ENCODE measurements around the gene NXPE3.
"Not testable (repeated sequence)": the region's sequence is repeated elsewhere in the genome, so short reads cannot be mapped to it uniquely, and the experiment has no call there.

The NXPE3 gene

GRCh38 chr3:101779047-101779821 lies at the start of gene NXPE3:
Gene NXPE3, plus strand, starts transcription at chr3:101779211. Its CDS starts 6,386 bp downstream, at chr3:101785597.
- peak; percentile 96 for DNase-seq

GRCh38 chr3:101729586-101729985 lies 49.4 kb upstream of the NXPE3 start:
- no peak for DNase-seq

DNA sequence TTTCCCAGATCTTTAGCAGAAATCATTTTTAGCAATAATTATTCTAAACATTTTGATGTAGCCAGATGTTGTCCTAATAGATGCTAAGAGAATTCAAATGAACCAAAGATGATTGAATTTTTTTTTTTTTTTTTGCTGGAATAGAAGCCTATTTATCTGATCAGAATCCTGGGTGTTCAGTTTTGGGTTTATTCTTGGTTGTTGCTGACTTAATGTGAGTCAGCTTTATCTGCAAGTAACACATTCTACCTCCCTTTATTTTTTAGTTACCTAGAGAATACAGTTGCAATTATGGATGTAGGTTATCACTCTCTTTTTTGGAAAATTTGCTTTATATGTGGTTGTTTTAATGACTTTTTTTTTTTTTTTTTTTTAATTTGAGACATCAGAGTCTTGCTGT lies 48.2 kb upstream of the NXPE3 start:
- no peak for DNase-seq

DNA sequence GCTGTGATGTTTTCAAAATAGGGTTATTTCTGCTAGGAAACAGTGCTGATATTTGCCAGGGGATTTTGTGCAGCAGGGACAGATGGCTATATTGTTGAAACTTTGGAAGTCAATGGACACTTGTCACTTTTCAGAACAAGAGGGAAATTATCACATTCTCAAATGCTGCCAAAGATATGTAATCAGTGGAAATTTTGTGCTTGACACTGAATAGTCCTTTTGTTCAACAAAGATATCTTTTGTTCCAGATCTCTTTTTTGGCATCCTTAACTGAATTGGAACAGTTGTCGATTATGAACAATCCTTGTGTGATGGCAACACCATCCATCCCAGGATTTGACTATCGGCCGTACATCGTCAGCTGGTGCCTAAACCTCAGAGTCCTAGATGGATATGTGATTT lies 46.8 kb upstream of the NXPE3 start:
- no peak for DNase-seq

GRCh38 chr3:101735833-101736232 lies 43.2 kb upstream of the NXPE3 start:
- DNase-seq: no peak

DNA sequence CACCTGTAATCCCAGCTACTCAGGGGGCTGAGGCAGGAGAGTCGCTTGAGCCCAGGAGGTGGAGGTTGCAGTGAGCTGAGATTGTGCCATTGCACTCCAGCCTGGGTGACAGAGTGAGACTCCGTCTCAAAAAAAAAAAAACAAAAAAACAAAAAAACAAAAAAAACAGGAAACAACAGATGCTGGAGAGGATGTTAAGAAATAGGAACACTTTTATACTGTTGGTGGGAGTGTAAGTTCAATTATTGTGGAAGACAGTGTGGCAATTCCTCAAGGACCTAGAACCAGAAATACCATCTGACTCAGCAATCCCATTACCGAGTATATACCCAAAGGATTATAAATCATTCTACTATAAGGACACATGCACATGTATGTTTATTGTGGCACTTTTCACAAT lies 37.1 kb upstream of the NXPE3 start:
- not testable (repeated sequence) for DNase-seq

GRCh38 chr3:101744811-101745210 lies 34.2 kb upstream of the NXPE3 start:
- DNase-seq: no peak

DNA sequence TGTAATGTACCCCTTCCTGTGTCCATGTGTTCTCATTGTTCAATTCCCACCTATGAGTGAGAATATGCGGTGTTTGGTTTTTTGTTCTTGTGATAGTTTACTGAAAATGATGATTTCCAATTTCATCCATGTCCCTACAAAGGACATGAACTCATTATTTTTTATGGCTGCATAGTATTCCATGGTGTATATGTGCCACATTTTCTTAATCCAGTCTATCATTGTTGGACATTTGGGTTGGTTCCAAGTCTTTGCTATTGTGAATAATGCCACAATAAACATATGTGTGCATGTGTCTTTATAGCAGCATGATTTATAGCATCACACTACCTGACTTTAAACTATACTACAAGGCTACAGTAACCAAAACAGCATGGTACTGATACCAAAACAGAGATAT lies 33.1 kb upstream of the NXPE3 start:
- not testable (repeated sequence) for DNase-seq

- DNase-seq: not testable (repeated sequence)
Observed at GRCh38 chr3:101753386-101754113, 25.5 kb upstream of the NXPE3 start.

- no peak for DNase-seq
Observed at GRCh38 chr3:101758224-101758623, 20.8 kb upstream of the NXPE3 start.

DNA sequence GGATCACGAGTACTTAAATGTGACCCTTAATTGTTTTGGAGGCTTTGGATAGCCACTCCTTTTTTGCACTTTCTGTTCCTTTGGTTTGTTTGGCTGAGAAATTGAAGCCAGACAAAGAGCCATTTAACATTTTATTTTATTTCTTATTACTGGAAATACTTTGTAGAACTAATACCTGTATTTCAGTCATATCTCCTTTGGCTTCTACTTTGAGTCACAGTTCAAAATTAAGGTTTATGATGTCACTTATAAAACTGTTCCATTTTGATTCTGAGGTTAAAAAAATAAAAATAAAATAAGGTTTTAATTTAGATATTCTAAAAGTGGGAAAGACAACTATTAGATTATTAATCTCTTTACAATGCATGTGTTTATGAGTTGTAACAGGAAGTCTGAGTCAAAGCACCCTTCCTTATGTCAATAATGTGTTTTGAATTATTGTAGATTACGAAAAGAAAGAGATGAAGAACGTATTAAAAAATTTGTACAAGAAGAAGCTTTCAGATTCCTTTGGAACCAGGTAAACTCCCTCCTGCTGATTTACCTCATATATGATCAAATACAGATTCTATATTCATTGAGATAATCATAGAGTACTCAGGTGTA lies 16.9 kb upstream of the NXPE3 start:
- DNase-seq: no peak

GRCh38 chr3:101777745-101778281 lies 1.2 kb upstream of the NXPE3 start:
- DNase-seq: not testable (repeated sequence)

DNA sequence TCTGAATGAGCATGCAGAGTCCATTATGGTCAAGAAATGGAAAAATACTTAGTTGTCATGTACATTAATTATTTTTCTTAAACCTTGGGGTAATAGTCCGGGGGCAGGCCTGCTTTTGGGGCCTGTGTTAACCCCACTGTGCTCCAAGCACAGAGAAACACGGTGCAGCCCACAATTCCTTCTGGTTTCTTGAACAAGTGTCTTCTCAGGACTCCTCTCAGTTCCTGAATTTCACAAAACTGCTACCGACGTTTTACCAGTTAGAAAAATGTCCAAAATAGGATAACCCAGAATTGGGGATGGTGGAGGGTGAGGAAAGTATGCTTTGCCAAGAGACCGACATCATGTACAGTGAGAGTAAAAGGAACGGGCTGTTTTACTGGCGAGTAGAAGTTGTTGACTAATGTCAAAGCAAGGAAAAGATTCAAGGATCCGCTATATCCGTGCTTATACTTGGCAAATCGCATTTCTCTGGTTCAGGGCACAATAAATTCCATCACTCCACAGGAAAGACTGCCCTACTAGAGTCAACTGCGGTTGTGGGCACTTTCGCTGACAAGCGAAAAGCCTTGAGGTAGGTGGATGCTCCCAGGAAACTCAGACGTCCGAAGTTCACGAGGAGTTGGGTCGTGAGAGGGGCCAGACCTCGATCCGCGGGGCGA lies 495 bp upstream of the NXPE3 start:
- peak; percentile 22 for DNase-seq

- DNase-seq: no peak
Observed at GRCh38 chr3:101779822-101780381, 891 bp downstream of the NXPE3 start.

- DNase-seq: no peak
Observed at GRCh38 chr3:101780661-101781060, 1.6 kb downstream of the NXPE3 start.

- no peak for DNase-seq
Observed at GRCh38 chr3:101781166-101781565, 2.2 kb downstream of the NXPE3 start.

DNA sequence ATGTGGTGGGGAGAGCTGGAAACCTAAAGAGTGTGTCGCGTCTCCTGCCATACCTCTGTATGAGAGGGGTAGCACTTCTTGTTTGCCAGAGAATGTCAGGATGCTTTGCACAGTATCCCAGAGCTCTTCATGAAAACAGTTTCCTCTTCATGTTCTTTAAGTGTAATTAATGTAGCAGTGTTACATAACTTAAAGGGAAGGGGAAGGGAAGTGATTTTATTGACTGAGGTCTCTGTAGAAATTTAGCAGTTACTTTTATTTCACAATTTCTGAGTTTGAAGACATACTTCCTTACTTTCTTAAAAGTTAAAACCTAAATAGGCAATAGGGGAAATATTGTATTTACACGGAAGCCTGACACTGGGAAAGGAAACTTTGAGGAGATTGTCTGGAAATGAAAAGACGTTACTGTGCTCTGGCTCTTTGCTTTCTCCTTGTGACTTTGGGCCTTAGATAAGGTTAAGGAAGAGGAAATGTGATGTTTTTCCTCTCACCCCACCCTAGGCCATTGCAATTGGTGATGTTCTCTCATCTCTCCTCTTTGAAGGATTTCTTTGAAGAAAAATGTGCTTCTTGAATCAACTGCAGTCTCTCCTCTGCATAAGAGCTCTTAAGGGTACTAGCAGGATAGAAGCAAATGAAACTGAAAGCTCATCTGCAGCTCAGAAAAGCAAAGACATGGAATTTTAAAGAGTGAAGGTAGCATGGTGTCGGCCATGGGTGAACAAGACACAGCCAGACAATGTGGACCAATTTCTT lies 6.0 kb downstream of the NXPE3 start:
- peak; percentile 19 for DNase-seq

DNA sequence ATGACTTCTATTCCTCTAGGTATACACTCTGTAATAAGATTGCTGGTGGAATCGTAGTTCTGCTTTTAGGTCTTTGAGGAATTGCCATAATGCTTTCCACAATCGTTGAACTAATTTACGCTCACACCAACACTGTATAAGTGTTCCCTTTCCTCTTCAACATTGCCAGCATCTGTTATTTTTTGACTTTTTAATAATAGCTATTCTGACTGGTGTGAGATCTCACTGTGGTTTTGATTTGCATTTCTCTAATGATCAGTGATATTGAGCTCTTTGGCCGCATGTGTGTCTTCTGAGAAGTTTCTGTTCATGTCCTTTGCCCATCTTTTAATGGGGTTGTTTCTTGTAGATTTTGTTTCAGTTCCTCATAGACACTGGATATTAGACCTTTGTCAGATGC lies 12.8 kb downstream of the NXPE3 start:
- DNase-seq: no peak

DNA sequence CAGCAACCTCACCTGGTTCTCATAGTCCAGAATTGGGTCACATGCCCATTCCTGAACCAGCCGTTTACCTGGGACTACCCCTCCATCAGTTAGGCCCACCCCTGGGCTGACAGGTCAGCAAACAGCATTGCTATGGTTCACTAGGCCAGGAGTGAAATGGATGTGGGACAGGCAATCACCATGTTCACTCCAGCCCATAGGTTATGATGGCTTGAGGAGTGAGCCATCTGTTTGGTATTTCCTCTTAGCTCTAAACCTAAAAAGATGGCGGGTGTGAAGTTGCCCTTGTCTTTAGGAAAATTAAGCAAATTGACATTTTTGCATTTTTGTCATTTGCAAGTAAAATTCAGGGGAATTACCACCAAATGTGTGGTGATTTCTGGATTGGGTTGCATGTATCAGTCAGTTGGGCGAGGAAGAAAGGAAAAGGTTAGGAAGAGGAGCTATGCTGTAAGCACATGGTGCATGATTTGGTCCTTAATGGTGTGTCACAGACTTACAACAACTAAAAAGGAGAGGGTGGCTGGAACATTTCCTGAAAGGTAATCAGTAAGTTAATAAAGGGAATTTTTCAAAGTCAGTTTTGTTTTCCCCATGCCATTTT lies 17.2 kb downstream of the NXPE3 start:
- DNase-seq: no peak

DNA sequence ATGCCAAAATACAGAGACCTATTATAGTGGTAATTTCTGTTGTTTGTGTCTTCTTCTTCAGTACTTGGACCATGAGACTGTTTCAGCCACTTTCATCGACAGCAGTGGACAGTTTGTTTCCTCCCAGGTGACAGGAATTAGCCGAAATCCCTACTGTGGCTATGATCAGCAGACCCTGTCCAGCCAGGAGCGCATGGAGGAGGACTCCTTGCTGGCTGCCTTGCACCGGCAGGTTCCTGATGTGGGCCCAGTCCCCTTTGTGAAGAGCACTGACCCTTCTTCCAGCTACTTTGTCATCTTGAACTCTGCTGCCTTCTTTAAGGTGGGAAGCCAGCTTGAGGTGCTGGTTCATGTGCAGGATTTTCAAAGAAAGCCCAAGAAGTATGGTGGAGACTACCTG lies 22.2 kb downstream of the NXPE3 start:
- no peak for DNase-seq

DNA sequence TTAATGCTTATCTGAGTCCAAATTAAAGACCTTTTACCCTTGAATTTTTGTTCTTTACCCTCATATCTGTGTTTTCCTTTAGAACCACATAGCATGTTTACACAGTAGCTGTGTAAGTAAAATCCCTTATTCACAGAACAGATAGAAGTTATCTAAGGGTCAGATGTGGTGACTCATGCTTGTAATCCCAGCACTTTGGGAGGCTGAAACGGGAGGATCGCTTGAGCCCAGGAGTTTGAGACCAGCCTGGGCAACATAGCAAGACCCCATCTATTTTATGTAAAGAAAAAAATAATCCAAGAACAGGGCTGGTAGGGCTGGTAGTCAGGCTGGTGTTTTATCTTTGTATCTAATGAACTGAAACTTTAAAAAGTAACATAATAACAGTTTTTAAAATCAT lies 23.2 kb downstream of the NXPE3 start:
- no peak for DNase-seq
